ENCODE data around the gene ITGB7. TPM values are rescaled to one million over a fixed set of nuclear protein-coding genes. Genes with fewer than 3 reads are reported as not detected.

Gene ITGB7
- total and polyA plus RNA-seq, 9 of the 15 experiments (the other 6 are each of a cell fraction or from before 2014, with no cell fraction given): 0.06 to 2.0 (median 0.67) TPM

DNA sequence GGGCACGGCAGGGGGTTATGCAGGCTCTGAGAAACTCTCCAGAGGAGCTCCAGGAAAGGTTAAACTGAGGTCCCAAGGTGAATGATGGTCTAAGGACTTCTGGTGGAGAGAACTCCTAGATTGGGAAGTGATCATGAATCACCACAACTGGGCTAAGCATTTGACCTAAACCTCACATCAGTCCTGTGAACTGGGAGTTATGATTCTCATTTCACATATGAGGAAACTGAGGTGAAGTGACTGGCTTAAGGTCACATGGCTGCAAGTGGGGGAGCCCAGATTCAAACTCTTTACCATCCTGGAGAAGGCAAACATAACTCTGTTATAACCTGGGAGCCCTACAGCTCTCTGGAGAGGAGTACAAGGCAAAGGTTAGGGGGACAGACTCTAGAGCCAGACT lies 20.8 kb upstream of the ITGB7 start:
- whole genome bisulfite sequencing (ENCODE audit: insufficient coverage, low coverage, missing lambda C conversion rate): 23% methylated on average over 1 of the region's 1 CpG
- no peak overlapping the region for H3K9ac ChIP-seq (ENCODE audit: insufficient read depth in 1 of 2, low read depth in 2 of 2, low read length in 2 of 2)
- H3K4me3 ChIP-seq: no peak overlapping the region
- TF ChIP-seq TAL1 (IDR thresholded peaks at IDR 0.05): no peak
- TF ChIP-seq TOE1 (IDR thresholded peaks at IDR 0.05; ENCODE audit: borderline replicate concordance): no peak
- no peak for TF ChIP-seq TOE1 (CRISPR knock-in tag; IDR thresholded peaks at IDR 0.05; ENCODE audit: borderline replicate concordance, low read depth)
- TF ChIP-seq, protein P1, sequence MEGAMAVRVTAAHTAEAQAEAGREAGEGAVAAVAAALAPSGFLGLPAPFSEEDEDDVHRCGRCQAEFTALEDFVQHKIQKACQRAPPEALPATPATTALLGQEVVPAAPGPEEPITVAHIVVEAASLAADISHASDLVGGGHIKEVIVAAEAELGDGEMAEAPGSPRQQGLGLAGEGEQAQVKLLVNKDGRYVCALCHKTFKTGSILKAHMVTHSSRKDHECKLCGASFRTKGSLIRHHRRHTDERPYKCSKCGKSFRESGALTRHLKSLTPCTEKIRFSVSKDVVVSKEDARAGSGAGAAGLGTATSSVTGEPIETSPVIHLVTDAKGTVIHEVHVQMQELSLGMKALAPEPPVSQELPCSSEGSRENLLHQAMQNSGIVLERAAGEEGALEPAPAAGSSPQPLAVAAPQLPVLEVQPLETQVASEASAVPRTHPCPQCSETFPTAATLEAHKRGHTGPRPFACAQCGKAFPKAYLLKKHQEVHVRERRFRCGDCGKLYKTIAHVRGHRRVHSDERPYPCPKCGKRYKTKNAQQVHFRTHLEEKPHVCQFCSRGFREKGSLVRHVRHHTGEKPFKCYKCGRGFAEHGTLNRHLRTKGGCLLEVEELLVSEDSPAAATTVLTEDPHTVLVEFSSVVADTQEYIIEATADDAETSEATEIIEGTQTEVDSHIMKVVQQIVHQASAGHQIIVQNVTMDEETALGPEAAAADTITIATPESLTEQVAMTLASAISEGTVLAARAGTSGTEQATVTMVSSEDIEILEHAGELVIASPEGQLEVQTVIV (CRISPR knock-in tag; IDR thresholded peaks at IDR 0.05; ENCODE audit: borderline replicate concordance): no peak
- TF ChIP-seq ATF7 (IDR thresholded peaks at IDR 0.05): no peak
- TF ChIP-seq SNIP1 (IDR thresholded peaks at IDR 0.05; ENCODE audit: low read depth): no peak
- TF ChIP-seq HMG20B (CRISPR knock-in tag; IDR thresholded peaks at IDR 0.05): no peak
- no peak for TF ChIP-seq NCOA1 (IDR thresholded peaks at IDR 0.05; ENCODE audit: low read depth)
- TF ChIP-seq RFX5 (IDR thresholded peaks at IDR 0.05; ENCODE audit: low read depth, low read length): no peak
- TF ChIP-seq MAZ (CRISPR knock-in tag; conservative IDR thresholded peaks at IDR 0.05 in 1 of 2, IDR thresholded peaks at IDR 0.05 in 1 of 2): no peak
- no peak for TF ChIP-seq KDM5B (IDR thresholded peaks at IDR 0.05; ENCODE audit: insufficient replicate concordance, low read depth, low read length)
- TF ChIP-seq ZFPM2 (CRISPR knock-in tag; IDR thresholded peaks at IDR 0.05): no peak
- no peak for TF ChIP-seq KAT2B (IDR thresholded peaks at IDR 0.05; ENCODE audit: low read depth, low read length)
- TF ChIP-seq, protein P2, sequence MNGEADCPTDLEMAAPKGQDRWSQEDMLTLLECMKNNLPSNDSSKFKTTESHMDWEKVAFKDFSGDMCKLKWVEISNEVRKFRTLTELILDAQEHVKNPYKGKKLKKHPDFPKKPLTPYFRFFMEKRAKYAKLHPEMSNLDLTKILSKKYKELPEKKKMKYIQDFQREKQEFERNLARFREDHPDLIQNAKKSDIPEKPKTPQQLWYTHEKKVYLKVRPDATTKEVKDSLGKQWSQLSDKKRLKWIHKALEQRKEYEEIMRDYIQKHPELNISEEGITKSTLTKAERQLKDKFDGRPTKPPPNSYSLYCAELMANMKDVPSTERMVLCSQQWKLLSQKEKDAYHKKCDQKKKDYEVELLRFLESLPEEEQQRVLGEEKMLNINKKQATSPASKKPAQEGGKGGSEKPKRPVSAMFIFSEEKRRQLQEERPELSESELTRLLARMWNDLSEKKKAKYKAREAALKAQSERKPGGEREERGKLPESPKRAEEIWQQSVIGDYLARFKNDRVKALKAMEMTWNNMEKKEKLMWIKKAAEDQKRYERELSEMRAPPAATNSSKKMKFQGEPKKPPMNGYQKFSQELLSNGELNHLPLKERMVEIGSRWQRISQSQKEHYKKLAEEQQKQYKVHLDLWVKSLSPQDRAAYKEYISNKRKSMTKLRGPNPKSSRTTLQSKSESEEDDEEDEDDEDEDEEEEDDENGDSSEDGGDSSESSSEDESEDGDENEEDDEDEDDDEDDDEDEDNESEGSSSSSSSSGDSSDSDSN (IDR thresholded peaks at IDR 0.05; ENCODE audit: borderline replicate concordance in 1 of 2, low read depth in 2 of 2, low read length in 2 of 2): no peak
- TF ChIP-seq ZFP1 (CRISPR knock-in tag; IDR thresholded peaks at IDR 0.05): no peak
- TF ChIP-seq ZSCAN29 (IDR thresholded peaks at IDR 0.05): no peak
- no peak for TF ChIP-seq FOSL1 (tag; conservative IDR thresholded peaks at IDR 0.05)
- in situ Hi-C loops (cut with MboI): no loop called here
- ChIA-PET CTCF (ENCODE audit: low intra/inter-chr PET ratio) (no interaction called here), POLR2A (interaction anchor here (0.6 kb wide), 2 partner anchors 13 to 91 kb away, joined by 3 to 4 read pairs; no protein-coding TSS in a partner anchor)
- ATAC-seq (no peak), DNase-seq (ENCODE audit: extremely low read depth in 1 of 4, low spot score in 3 of 4) (no peak), FAIRE-seq (no peak)
- H3K4me1 ChIP-seq (replicated peaks in 1 of 2; ENCODE audit: control insufficient read depth in 2 of 2, insufficient read depth in 2 of 2, low read length in 2 of 2): peaks cover 27 to 41% of the 10 kb centered on the region in 2 experiments
- intact Hi-C loops (cut with micrococcal nuclease): no loop called here
- no peak overlapping the region for H3K4me2 ChIP-seq (ENCODE audit: insufficient read depth, low read length)
- no TSS peak for BruUV-seq (replicated peaks)
- no peaks in the 10 kb centered on the region for H3K79me2 ChIP-seq (ENCODE audit: control insufficient read depth, insufficient read depth, low read length)
- no peaks in the 10 kb centered on the region; the same call in 1 of the 2 replicates for H4K20me1 ChIP-seq (replicated peaks; ENCODE audit: control insufficient read depth, insufficient read depth, low read length)
- H3K9me3 ChIP-seq (replicated peaks; ENCODE audit: control insufficient read depth, insufficient read depth, low read depth, low read length): no peaks in the 10 kb centered on the region
- no peak overlapping the region for H2AFZ ChIP-seq (ENCODE audit: low read depth, low read length)
- no peaks in the 10 kb centered on the region for H3K36me3 ChIP-seq (ENCODE audit: control insufficient read depth, insufficient read depth, low read length)
- no peaks in the 10 kb centered on the region for H3K27me3 ChIP-seq (ENCODE audit: control insufficient read depth in 2 of 2, insufficient read depth in 2 of 2, low read length in 2 of 2)
- no peak overlapping the region for H3K27ac ChIP-seq (ENCODE audit: extremely low read depth, low read depth, low read length)
- no peaks in the 10 kb centered on the region for H3K9me1 ChIP-seq (ENCODE audit: control insufficient read depth, insufficient read depth, low read length)
